OCI-LY3 (cell line): ENCODE measurements around the gene SLIT1.

Experiments used
- H2AFZ ChIP-seq: fragments of 200-600, 300-600 bp; shearing (Covaris generic); 2 replicates; pipeline ENCODE4 v1.6.0; 2014; ENCODE audit warnings: antibody characterized with exemption, low read depth, low read length
- H3K27ac ChIP-seq: fragments of 200-600, 300-600 bp; sonication (generic); 2 replicates; pipeline ENCODE4 v1.5.1; 2014; ENCODE audit warnings: mild to moderate bottlenecking, low read length, moderate library complexity, mixed read lengths
- H3K27me3 ChIP-seq: fragments of 200-600, 300-600 bp; sonication (generic); 2 replicates; pipeline ENCODE4 v1.6.1; 2014; ENCODE audit warnings: low read depth, low read length, mixed read lengths
- H3K36me3 ChIP-seq: fragments of 200-600, 300-600 bp; sonication (generic); replicated peaks from 2 replicates; pipeline ENCODE3; 2014; ENCODE audit warnings: low read depth, low read length, mixed read lengths
- H3K4me1 ChIP-seq: fragments of 300-600, 200-600 bp; sonication (generic); 2 replicates; pipeline ENCODE4 v1.6.1; 2014; ENCODE audit warnings: low read length, mixed read lengths
- H3K4me2 ChIP-seq: fragments of 200-600, 300-600 bp; sonication (generic); 2 replicates; pipeline ENCODE4 v1.6.1; 2014; ENCODE audit warnings: low read length, mixed read lengths
- H3K4me3 ChIP-seq: fragments of 300-600, 200-600 bp; sonication (generic); 2 replicates; pipeline ENCODE4 v1.5.1; 2014; ENCODE audit warnings: antibody characterized with exemption, mild to moderate bottlenecking, low read length, moderate library complexity
- H3K79me2 ChIP-seq: fragments of 300-600, 200-600 bp; shearing (Covaris generic); 2 replicates; pipeline ENCODE4 v1.6.1; 2014; ENCODE audit warnings: mild to moderate bottlenecking, low read length, mixed read lengths
- H3K9ac ChIP-seq: fragments of 300-600, 200-600 bp; shearing (Covaris generic); 2 replicates; pipeline ENCODE4 v1.6.0; 2014; ENCODE audit warnings: mild to moderate bottlenecking, low read length, moderate library complexity
- H3K9me3 ChIP-seq: fragments of 200-600, 300-600 bp; shearing (Covaris generic); 2 replicates; pipeline ENCODE4 v1.6.1; 2014; ENCODE audit warnings: low read length, mixed read lengths; ENCODE audit not compliant: insufficient read depth
- H4K20me1 ChIP-seq: fragments of 200-600, 300-600 bp; sonication (generic); 2 replicates; pipeline ENCODE4 v1.6.1; 2016; ENCODE audit warnings: low read length, mixed read lengths; ENCODE audit not compliant: insufficient read depth
- EZH2phosphoT487 ChIP-seq: fragments of 200-600 bp; shearing (Covaris generic); IDR thresholded peaks from 2 replicates; pipeline ENCODE4 v1.6.1; 2018; ENCODE audit warnings: antibody characterized with exemption, mixed run types, low read depth
- TF ChIP-seq, protein P1 (sequence below): fragments of 200-600, 300-600 bp; sonication (generic); IDR thresholded peaks from 2 replicates; pipeline ENCODE4 v1.5.1; 2014; ENCODE audit warnings: antibody characterized with exemption, low read length, low read depth

SLIT1 gene

DNA sequence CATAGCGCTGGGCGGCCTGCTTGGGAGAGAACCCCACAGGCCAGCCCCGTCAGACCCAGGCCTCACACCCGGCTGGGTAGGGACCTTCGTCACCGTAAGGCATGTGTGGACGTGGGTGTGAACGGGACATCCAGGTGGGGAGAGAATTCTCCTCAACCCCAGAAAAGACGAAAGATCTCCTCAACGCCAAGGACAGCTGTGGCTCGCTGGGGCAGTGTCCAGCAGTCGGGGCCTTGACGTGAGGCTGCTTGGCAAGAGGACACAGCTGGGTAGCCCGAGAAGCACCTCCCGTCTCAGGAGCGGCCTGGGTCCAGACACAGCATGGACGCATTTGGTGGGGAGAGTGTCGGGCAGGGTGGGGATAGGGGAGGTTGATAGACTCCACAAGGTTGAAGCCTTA, 1.2 kb upstream of the SLIT1 start:
- Histone ChIP-seq H3K4me3 (no peak overlapping the region), H3K9ac (no peak overlapping the region)

GRCh38 chr10:97184971-97185325, 811 bp downstream of the SLIT1 start:
- Histone ChIP-seq H3K4me1 (peaks cover 19% of the 10 kb centered on the region), H3K36me3 (no peaks in the 10 kb centered on the region), H2AFZ (no peak overlapping the region), H3K9me3 (no peaks in the 10 kb centered on the region), H3K4me3 (no peak overlapping the region), H3K4me2 (no peak overlapping the region), H3K27me3 (no peaks in the 10 kb centered on the region), H4K20me1 (no peaks in the 10 kb centered on the region), H3K9ac (no peak overlapping the region), H3K79me2 (no peaks in the 10 kb centered on the region), H3K27ac (no peak overlapping the region)
- TF ChIP-seq, protein P1, sequence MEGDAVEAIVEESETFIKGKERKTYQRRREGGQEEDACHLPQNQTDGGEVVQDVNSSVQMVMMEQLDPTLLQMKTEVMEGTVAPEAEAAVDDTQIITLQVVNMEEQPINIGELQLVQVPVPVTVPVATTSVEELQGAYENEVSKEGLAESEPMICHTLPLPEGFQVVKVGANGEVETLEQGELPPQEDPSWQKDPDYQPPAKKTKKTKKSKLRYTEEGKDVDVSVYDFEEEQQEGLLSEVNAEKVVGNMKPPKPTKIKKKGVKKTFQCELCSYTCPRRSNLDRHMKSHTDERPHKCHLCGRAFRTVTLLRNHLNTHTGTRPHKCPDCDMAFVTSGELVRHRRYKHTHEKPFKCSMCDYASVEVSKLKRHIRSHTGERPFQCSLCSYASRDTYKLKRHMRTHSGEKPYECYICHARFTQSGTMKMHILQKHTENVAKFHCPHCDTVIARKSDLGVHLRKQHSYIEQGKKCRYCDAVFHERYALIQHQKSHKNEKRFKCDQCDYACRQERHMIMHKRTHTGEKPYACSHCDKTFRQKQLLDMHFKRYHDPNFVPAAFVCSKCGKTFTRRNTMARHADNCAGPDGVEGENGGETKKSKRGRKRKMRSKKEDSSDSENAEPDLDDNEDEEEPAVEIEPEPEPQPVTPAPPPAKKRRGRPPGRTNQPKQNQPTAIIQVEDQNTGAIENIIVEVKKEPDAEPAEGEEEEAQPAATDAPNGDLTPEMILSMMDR: no peak
- no peak for TF ChIP-seq EZH2phosphoT487

More for the DNA sequence above, 1.2 kb upstream of the SLIT1 start:
- Histone ChIP-seq H3K4me1 (peaks cover 19% of the 10 kb centered on the region), H3K27ac (no peak overlapping the region), H4K20me1 (no peaks in the 10 kb centered on the region), H3K4me2 (no peak overlapping the region), H2AFZ (no peak overlapping the region), H3K36me3 (no peaks in the 10 kb centered on the region), H3K9me3 (no peaks in the 10 kb centered on the region), H3K27me3 (no peaks in the 10 kb centered on the region), H3K79me2 (no peaks in the 10 kb centered on the region)
- TF ChIP-seq EZH2phosphoT487: no peak
- TF ChIP-seq, protein P1: no peak

- Histone ChIP-seq H3K27me3 (peaks cover 5% of the 10 kb centered on the region; the same call in 1 of the 2 replicates), H3K4me2 (no peak overlapping the region), H2AFZ (no peak overlapping the region), H3K27ac (no peak overlapping the region), H3K9me3 (no peaks in the 10 kb centered on the region), H3K4me1 (peaks cover 12% of the 10 kb centered on the region), H3K36me3 (no peaks in the 10 kb centered on the region), H3K79me2 (no peaks in the 10 kb centered on the region), H3K4me3 (no peak overlapping the region), H3K9ac (no peak overlapping the region), H4K20me1 (no peaks in the 10 kb centered on the region)
- no peak for TF ChIP-seq EZH2phosphoT487
- TF ChIP-seq, protein P1: no peak
Observed at GRCh38 chr10:97183314-97183713, 2.4 kb downstream of the SLIT1 start.

GRCh38 chr10:97182288-97182990, 3.3 kb downstream of the SLIT1 start:
- Histone ChIP-seq H3K9me3 (no peaks in the 10 kb centered on the region), H3K27me3 (peaks cover 5% of the 10 kb centered on the region; the same call in 1 of the 2 replicates), H3K9ac (no peak overlapping the region), H4K20me1 (no peaks in the 10 kb centered on the region), H3K4me2 (no peak overlapping the region), H3K4me3 (no peak overlapping the region), H2AFZ (no peak overlapping the region), H3K79me2 (no peaks in the 10 kb centered on the region), H3K4me1 (peaks cover 3% of the 10 kb centered on the region), H3K27ac (no peak overlapping the region), H3K36me3 (no peaks in the 10 kb centered on the region)
- TF ChIP-seq, protein P1: no peak
- TF ChIP-seq EZH2phosphoT487: no peak
